ENCODE measurements around the gene MTFMT. TPM values are rescaled to one million over a fixed set of nuclear protein-coding genes. Genes with fewer than 3 reads are reported as not detected.

Gene MTFMT
- total and polyA plus RNA-seq, 2 of the 4 experiments (the other 2 are of a cell fraction): 8.9 to 21.3 TPM

DNA sequence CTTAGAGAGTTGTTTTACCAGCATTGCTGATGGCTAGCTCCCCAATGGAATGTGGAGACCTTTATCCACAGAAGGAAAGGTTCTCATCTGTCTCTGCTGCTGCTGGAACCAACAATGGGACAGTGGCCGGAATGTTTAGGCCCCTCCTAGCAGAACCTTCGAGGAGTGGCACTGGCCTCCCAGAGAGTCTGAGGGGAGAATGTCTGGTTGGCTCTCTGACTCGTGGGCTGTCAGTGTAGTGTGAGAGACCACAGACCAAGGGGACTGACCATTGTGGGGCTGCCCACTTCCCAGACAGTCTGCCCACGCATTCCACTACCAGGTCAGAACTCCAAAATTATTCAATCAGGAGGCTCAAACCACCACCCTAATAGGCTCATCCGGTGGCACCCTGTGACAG is 33.3 kb upstream of the MTFMT start:
- BruUV-seq (replicated peaks): no TSS peak
- H2BK15ac ChIP-seq (ENCODE audit: low read depth, low read length): no peak overlapping the region
- H3K9ac ChIP-seq (ENCODE audit: low read depth, low read length): no peak overlapping the region
- dilution Hi-C loops (cut with HindIII; ENCODE audit: low sequenced_read_pairs, unreplicated experiment): no loop called here
- no peak overlapping the region for H3K23ac ChIP-seq (ENCODE audit: low read depth, low read length)
- H3K4me1 ChIP-seq (ENCODE audit: control insufficient read depth, insufficient read depth, low read length): peaks cover 6% of the 10 kb centered on the region; the same call in 1 of the 2 replicates
- H4K20me1 ChIP-seq (ENCODE audit: insufficient read depth, low read length): no peaks in the 10 kb centered on the region
- H3K4me3 ChIP-seq (ENCODE audit: insufficient read depth, low read depth, low read length): no peak overlapping the region
- peak overlapping the region; percentile 51 for H2AK9ac ChIP-seq (replicated peaks; ENCODE audit: low read depth, low read length, poor library complexity)
- H3K18ac ChIP-seq (ENCODE audit: low read depth, low read length): no peak overlapping the region
- H3K9me3 ChIP-seq (ENCODE audit: control insufficient read depth, insufficient read depth, low read length): peaks cover 5% of the 10 kb centered on the region; the same call in 1 of the 2 replicates
- DNase-seq (no peak), ATAC-seq (ENCODE audit: low read depth) (peak; percentile 58)
- TF ChIP-seq FOS (IDR thresholded peaks at IDR 0.05; ENCODE audit: low read depth, low read length) (no peak), BHLHE40 (IDR thresholded peaks at IDR 0.05; ENCODE audit: low read depth, low read length) (no peak), SMC3 (IDR thresholded peaks at IDR 0.05; ENCODE audit: low read depth, low read length) (no peak), POLR2A (IDR thresholded peaks at IDR 0.05; ENCODE audit: low read depth, low read length) (no peak), RFX5 (IDR thresholded peaks at IDR 0.05; ENCODE audit: low read depth, low read length) (no peak)
- TF ChIP-seq, protein P1, sequence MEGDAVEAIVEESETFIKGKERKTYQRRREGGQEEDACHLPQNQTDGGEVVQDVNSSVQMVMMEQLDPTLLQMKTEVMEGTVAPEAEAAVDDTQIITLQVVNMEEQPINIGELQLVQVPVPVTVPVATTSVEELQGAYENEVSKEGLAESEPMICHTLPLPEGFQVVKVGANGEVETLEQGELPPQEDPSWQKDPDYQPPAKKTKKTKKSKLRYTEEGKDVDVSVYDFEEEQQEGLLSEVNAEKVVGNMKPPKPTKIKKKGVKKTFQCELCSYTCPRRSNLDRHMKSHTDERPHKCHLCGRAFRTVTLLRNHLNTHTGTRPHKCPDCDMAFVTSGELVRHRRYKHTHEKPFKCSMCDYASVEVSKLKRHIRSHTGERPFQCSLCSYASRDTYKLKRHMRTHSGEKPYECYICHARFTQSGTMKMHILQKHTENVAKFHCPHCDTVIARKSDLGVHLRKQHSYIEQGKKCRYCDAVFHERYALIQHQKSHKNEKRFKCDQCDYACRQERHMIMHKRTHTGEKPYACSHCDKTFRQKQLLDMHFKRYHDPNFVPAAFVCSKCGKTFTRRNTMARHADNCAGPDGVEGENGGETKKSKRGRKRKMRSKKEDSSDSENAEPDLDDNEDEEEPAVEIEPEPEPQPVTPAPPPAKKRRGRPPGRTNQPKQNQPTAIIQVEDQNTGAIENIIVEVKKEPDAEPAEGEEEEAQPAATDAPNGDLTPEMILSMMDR (conservative IDR thresholded peaks at IDR 0.05; ENCODE audit: low read depth, low read length): no peak
- peak overlapping the region; percentile 12; the same call in 1 of the 2 replicates for H3K4ac ChIP-seq (ENCODE audit: low read depth, low read length)
- no peaks in the 10 kb centered on the region; the same call in 1 of the 2 replicates for H3K9me1 ChIP-seq (ENCODE audit: insufficient read depth, low read length)
- H2AFZ ChIP-seq (replicated peaks; ENCODE audit: low read length, poor library complexity): no peak overlapping the region
- no peak overlapping the region for H2BK120ac ChIP-seq (ENCODE audit: low read depth, low read length)
- peak overlapping the region; percentile 8; the same call in 1 of the 2 replicates for H3K14ac ChIP-seq (replicated peaks; ENCODE audit: low read depth, low read length)
- no peak overlapping the region for H3K4me2 ChIP-seq (ENCODE audit: low read depth, low read length)
- ChIA-PET CTCF (interaction anchor here (0.7 to 2.4 kb wide), 4 partner anchors 9 to 39 kb away, joined by 3 to 6 read pairs (median 4); no protein-coding TSS in a partner anchor), POLR2A (ENCODE audit: unreplicated experiment) (no interaction called here)
- no peak overlapping the region for H3K27ac ChIP-seq (ENCODE audit: insufficient read depth, low read length)
- H2AK5ac ChIP-seq (ENCODE audit: low read depth, low read length): peak overlapping the region; percentile 56; the same call in 1 of the 2 replicates
- no peak overlapping the region for H3K56ac ChIP-seq (ENCODE audit: extremely low read depth, insufficient read depth, low read length)
- H2BK5ac ChIP-seq (ENCODE audit: low read depth, low read length, poor library complexity, severe bottlenecking): no peak overlapping the region
- no peaks in the 10 kb centered on the region for H3K36me3 ChIP-seq (ENCODE audit: control insufficient read depth, insufficient read depth, low read length)
- intact Hi-C loops (cut with micrococcal nuclease): no loop called here
- H4K8ac ChIP-seq (ENCODE audit: low read depth in 2 of 2, low read length in 2 of 2): no peak overlapping the region
- in situ Hi-C loops (cut with MboI; ENCODE audit: low sequenced_read_pairs): no loop called here
- peaks cover 29% of the 10 kb centered on the region for H3K27me3 ChIP-seq (ENCODE audit: control insufficient read depth, insufficient read depth, low read length)
- H3K79me1 ChIP-seq (ENCODE audit: low read depth in 1 of 2, low read length in 2 of 2): no peaks in the 10 kb centered on the region
- peak overlapping the region; percentile 21 for H4K91ac ChIP-seq (ENCODE audit: insufficient read depth, low read depth, low read length)
- H2BK20ac ChIP-seq (ENCODE audit: low read depth, low read length): no peak overlapping the region
- no peak overlapping the region for H4K5ac ChIP-seq (ENCODE audit: low read depth, low read length)
- 74% methylated on average over 3 of the region's 5 CpGs; no CpG with 5 or more reads in 1 of the 2 experiments for WGBS, 2 experiments (ENCODE audit: extremely low coverage in 2 of 2, insufficient read length in 1 of 2)

Data from IMR-90 (cell line).